Neural cell (in vitro differentiated cells): ENCODE data around the gene UBASH3A. TPM values are rescaled to one million over a fixed set of nuclear protein-coding genes. Genes with fewer than 3 reads are reported as not detected.

Experiments
- H2AFZ ChIP-seq: fragments of 200-600, 300-800 bp; sonication (generic), shearing (Covaris generic); 2 replicates; pipeline ENCODE4 v1.6.0; 2014; ENCODE audit warnings: low read depth, mild to moderate bottlenecking, antibody characterized with exemption, low read length, moderate library complexity
- H3F3A ChIP-seq: fragments of 200-600 bp; shearing (Covaris generic); 2 replicates; pipeline ENCODE4 v1.6.1; 2016; ENCODE audit warnings: mild to moderate bottlenecking, moderate library complexity, mixed read lengths, antibody characterized with exemption, low read length; ENCODE audit not compliant: insufficient read depth, poor library complexity, severe bottlenecking
- H3K27ac ChIP-seq: fragments of 200-600, 300-800 bp; sonication (generic), shearing (Covaris generic); 2 replicates; pipeline ENCODE4 v1.5.1; 2014; ENCODE audit warnings: mild to moderate bottlenecking, low read length, moderate library complexity
- H3K27me3 ChIP-seq: fragments of 300-800, 200-600 bp; sonication (generic), shearing (Covaris generic); 2 replicates; pipeline ENCODE4 v1.6.0; 2014; ENCODE audit warnings: mild to moderate bottlenecking, low read depth, low read length, moderate library complexity; ENCODE audit not compliant: insufficient read depth
- H3K36me3 ChIP-seq: fragments of 300-800, 200-600 bp; sonication (generic), shearing (Covaris generic); 2 replicates; pipeline ENCODE4 v1.5.1; 2014; ENCODE audit warnings: mild to moderate bottlenecking, antibody characterized with exemption, low read length, moderate library complexity; ENCODE audit not compliant: insufficient read depth
- H3K4me2 ChIP-seq: fragments of 300-800, 200-600 bp; sonication (generic), shearing (Covaris generic); 2 replicates; pipeline ENCODE4 v1.6.0; 2014; ENCODE audit warnings: mild to moderate bottlenecking, low read length
- H3K4me3 ChIP-seq: fragments of 300-800, 200-600 bp; sonication (generic), shearing (Covaris generic); 2 replicates; pipeline ENCODE4 v1.5.1; 2014; ENCODE audit warnings: mild to moderate bottlenecking, low read length, moderate library complexity
- H3K79me2 ChIP-seq: fragments of 200-600 bp; shearing (Covaris generic); replicated peaks from 2 replicates; pipeline ENCODE4 v1.6.0; 2014; ENCODE audit warnings: mild to moderate bottlenecking, low read length, moderate library complexity; ENCODE audit not compliant: insufficient read depth
- H3K9ac ChIP-seq: fragments of 300-800, 200-600 bp; sonication (generic), shearing (Covaris generic); 2 replicates; pipeline ENCODE4 v1.6.1; 2016; ENCODE audit warnings: mild to moderate bottlenecking, low read length, mixed read lengths
- H3K9me2 ChIP-seq: fragments of 200-600 bp; shearing (Covaris generic); 2 replicates; pipeline ENCODE4 v1.6.1; 2016; ENCODE audit warnings: mild to moderate bottlenecking, low read length, mixed read lengths; ENCODE audit not compliant: insufficient read depth
- H3K9me3 ChIP-seq: fragments of 200-600, 300-800 bp; sonication (generic), shearing (Covaris generic); 2 replicates; pipeline ENCODE4 v1.6.1; 2016; ENCODE audit warnings: mild to moderate bottlenecking, mixed run types, low read length, moderate library complexity, mixed read lengths
- H4K20me1 ChIP-seq: fragments of 200-600 bp; shearing (Covaris generic); 2 replicates; pipeline ENCODE4 v1.6.1; 2016; ENCODE audit warnings: mild to moderate bottlenecking, mixed run types; ENCODE audit not compliant: insufficient read depth
- EP300 ChIP-seq: fragments of 450-650 bp; conservative IDR thresholded peaks from 2 replicates; pipeline ENCODE4 v1.6.1; 2014; ENCODE audit warnings: antibody characterized with exemption, mild to moderate bottlenecking, moderate library complexity; ENCODE audit not compliant: poor library complexity, severe bottlenecking
- EZH2 ChIP-seq: fragments of 200-600, 300-800 bp; shearing (Covaris generic), sonication (generic); IDR thresholded peaks from 2 replicates; pipeline ENCODE4 v1.6.1; 2014; ENCODE audit warnings: antibody characterized with exemption, low read length, borderline replicate concordance, mild to moderate bottlenecking; ENCODE audit not compliant: insufficient read depth, poor library complexity, severe bottlenecking
- MXI1 ChIP-seq: fragments of 450-650 bp; conservative IDR thresholded peaks from 2 replicates; pipeline ENCODE4 v1.6.1; 2014; ENCODE audit warnings: antibody characterized with exemption, mild to moderate bottlenecking; ENCODE audit not compliant: poor library complexity, severe bottlenecking
- POLR2AphosphoS5 ChIP-seq: IDR thresholded peaks from 2 replicates; pipeline ENCODE4 v1.6.1; 2012
- RAD21 ChIP-seq: fragments of 450-650 bp; conservative IDR thresholded peaks from 2 replicates; pipeline ENCODE4 v1.6.1; 2014; ENCODE audit warnings: antibody characterized with exemption, mild to moderate bottlenecking, moderate library complexity
- REST ChIP-seq: IDR thresholded peaks from 2 replicates; pipeline ENCODE4 v1.6.1; 2012; ENCODE audit warnings: borderline replicate concordance
- SMC3 ChIP-seq: fragments of 450-650 bp; conservative IDR thresholded peaks from 2 replicates; pipeline ENCODE4 v1.6.1; 2014; ENCODE audit warnings: antibody characterized with exemption, mild to moderate bottlenecking, moderate library complexity; ENCODE audit not compliant: poor library complexity
- TAF1 ChIP-seq: IDR thresholded peaks from 2 replicates; pipeline ENCODE4 v1.6.1; 2012; ENCODE audit warnings: low read depth
- polyA plus RNA-seq: library from polyadenylated mRNA; depleted of rRNA; stranded (reverse); fragments of >200 nt; gene quantifications from 2 replicates; pipeline ENCODE4 v1.2.3, GENCODE V29; 2014
- TF ChIP-seq, protein P1 (sequence below): fragments of 450-650 bp; IDR thresholded peaks from 2 replicates; pipeline ENCODE4 v1.5.1; 2014; ENCODE audit warnings: antibody characterized with exemption, mild to moderate bottlenecking, moderate library complexity; ENCODE audit not compliant: poor library complexity, severe bottlenecking

The UBASH3A gene
- polyA plus RNA-seq, 1 donor from 2014 or later = not detected

DNA sequence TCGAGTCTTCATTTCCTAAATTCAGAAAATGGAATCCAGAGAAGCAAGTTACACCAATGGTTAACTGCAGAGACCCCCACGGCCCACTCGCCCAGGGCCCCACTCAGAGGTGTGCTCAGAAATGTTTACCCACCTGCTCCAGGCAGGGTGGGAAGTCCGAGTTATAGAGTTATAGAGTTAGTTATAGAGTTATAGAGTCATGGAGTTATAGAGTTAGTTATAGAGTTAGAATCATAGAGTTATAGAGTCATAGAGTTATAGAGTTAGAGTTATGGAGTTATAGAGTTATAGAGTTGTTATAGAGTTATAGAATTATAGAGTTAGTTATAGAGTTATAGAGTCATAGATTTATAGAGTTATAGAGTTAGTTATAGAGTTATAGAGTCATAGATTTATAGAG is 31.7 kb downstream of the UBASH3A start:
- TF ChIP-seq RAD21 (no peak), SMC3 (no peak), POLR2AphosphoS5 (no peak)
- TF ChIP-seq, protein P1, sequence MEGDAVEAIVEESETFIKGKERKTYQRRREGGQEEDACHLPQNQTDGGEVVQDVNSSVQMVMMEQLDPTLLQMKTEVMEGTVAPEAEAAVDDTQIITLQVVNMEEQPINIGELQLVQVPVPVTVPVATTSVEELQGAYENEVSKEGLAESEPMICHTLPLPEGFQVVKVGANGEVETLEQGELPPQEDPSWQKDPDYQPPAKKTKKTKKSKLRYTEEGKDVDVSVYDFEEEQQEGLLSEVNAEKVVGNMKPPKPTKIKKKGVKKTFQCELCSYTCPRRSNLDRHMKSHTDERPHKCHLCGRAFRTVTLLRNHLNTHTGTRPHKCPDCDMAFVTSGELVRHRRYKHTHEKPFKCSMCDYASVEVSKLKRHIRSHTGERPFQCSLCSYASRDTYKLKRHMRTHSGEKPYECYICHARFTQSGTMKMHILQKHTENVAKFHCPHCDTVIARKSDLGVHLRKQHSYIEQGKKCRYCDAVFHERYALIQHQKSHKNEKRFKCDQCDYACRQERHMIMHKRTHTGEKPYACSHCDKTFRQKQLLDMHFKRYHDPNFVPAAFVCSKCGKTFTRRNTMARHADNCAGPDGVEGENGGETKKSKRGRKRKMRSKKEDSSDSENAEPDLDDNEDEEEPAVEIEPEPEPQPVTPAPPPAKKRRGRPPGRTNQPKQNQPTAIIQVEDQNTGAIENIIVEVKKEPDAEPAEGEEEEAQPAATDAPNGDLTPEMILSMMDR = no peak
- Histone ChIP-seq H3K36me3 (no peaks in the 10 kb centered on the region), H4K20me1 (no peaks in the 10 kb centered on the region), H3K27me3 (no peaks in the 10 kb centered on the region), H3K9me3 (peaks cover 12% of the 10 kb centered on the region), H3K4me2 (no peak overlapping the region), H3K9ac (no peak overlapping the region), H3K9me2 (no peaks in the 10 kb centered on the region), H3K79me2 (no peaks in the 10 kb centered on the region), H2AFZ (no peak overlapping the region), H3F3A (no peaks in the 10 kb centered on the region), H3K4me3 (no peak overlapping the region), H3K27ac (no peak overlapping the region)

DNA sequence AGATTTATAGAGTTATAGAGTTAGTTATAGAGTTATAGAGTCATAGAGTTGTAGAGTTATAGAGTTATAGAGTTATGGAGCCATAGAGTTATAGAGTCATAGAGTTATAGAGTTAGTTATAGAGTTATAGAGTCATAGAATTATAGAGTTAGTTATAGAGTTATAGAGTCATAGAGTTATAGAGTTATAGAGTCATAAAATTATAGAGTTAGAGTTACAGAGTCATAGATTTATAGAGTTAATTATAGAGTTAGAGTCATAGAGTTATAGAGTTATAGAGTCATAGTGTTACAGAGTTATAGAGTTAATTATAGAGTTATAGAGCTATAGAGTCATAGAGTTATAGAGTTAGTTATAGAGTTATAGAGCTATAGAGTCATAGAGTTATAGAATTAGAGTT is 32.1 kb downstream of the UBASH3A start:
- no peaks in the 10 kb centered on the region for H3K27me3 ChIP-seq
- H3K9ac ChIP-seq = no peak overlapping the region
- H3K9me2 ChIP-seq = no peaks in the 10 kb centered on the region
- no peaks in the 10 kb centered on the region for H4K20me1 ChIP-seq
- no peaks in the 10 kb centered on the region for H3K79me2 ChIP-seq
- TF ChIP-seq POLR2AphosphoS5 = no peak
- no peak for TF ChIP-seq EZH2
- TF ChIP-seq TAF1 = no peak
- TF ChIP-seq RAD21 = no peak
- no peak for TF ChIP-seq REST
- no peak for TF ChIP-seq MXI1
- TF ChIP-seq, protein P1 = no peak
- TF ChIP-seq SMC3 = no peak
- no peak for TF ChIP-seq EP300
- peaks cover 12% of the 10 kb centered on the region for H3K9me3 ChIP-seq
- H2AFZ ChIP-seq = no peak overlapping the region
- H3K4me3 ChIP-seq = no peak overlapping the region
- no peak overlapping the region for H3K27ac ChIP-seq
- no peaks in the 10 kb centered on the region for H3K36me3 ChIP-seq
- no peaks in the 10 kb centered on the region for H3F3A ChIP-seq
- no peak overlapping the region for H3K4me2 ChIP-seq
